ENCODE measurements around the gene DSC1.

GRCh38 chr18:31197676-31198075 lies 35.0 kb upstream of the DSC1 start:
- TF ChIP-seq TCF12 (IDR thresholded peaks at IDR 0.05; ENCODE audit: low read depth): no peak
- TF ChIP-seq MAX (IDR thresholded peaks at IDR 0.05): no peak
- no peak for TF ChIP-seq YY1 (IDR thresholded peaks at IDR 0.05; ENCODE audit: low read depth)
- TF ChIP-seq ZBTB7A (IDR thresholded peaks at IDR 0.05; ENCODE audit: low read depth): no peak
- TF ChIP-seq TAF1 (IDR thresholded peaks at IDR 0.05; ENCODE audit: low read depth): no peak
